PC-3 (cell line): ENCODE measurements around the gene ARNT2. TPM values are rescaled to one million over a fixed set of nuclear protein-coding genes. Genes with fewer than 3 reads are reported as not detected.

ENCODE experiments used
- ATAC-seq: fragments of 200-7000 bp; cut with Tn5 transposase; 2 replicates; pipeline ENCODE4 v1.9.1; 2020; ENCODE audit warnings: mild to moderate bottlenecking, moderate library complexity
- BruUV-seq: library from RNA; stranded (reverse); fragments of 400-500 nt; replicated peaks from 2 replicates; lab custom pipeline; 2021; lab: Mats Ljungman, UMichigan
- CTCF ChIA-PET: fragments of 300-600 bp; sonication (Branson Sonifier 250); formaldehyde crosslinking; loops from one replicate; lab custom pipeline; 2022; ENCODE audit warnings: antibody characterized with exemption; lab: Charles Lee
- POLR2A ChIA-PET: fragments of 300-600 bp; sonication (Branson Sonifier 250); formaldehyde crosslinking; loops from one replicate; lab custom pipeline; 2022; ENCODE audit warnings: antibody characterized with exemption; ENCODE audit not compliant: unreplicated experiment; lab: Charles Lee
- DNase-seq: peaks from one replicate; pipeline ENCODE4 v3.0.0-alpha.2; 2015
- H2AFZ ChIP-seq: fragments of 300-600 bp; sonication (generic); 2 replicates; pipeline ENCODE4 v1.6.0; 2016; ENCODE audit warnings: antibody characterized with exemption, low read length
- H3F3A ChIP-seq: fragments of 300-600 bp; sonication (generic); one replicate; pipeline ENCODE4 v1.6.0; 2017; ENCODE audit warnings: antibody characterized with exemption, low read length, control low read depth, mild to moderate bottlenecking; ENCODE audit not compliant: unreplicated experiment
- H3K27ac ChIP-seq: fragments of 300-600 bp; sonication (generic); 2 replicates; pipeline ENCODE4 v1.5.1; 2016; ENCODE audit warnings: mild to moderate bottlenecking, low read length
- H3K27me3 ChIP-seq: fragments of 300-600 bp; sonication (generic); 2 replicates; pipeline ENCODE4 v1.6.1; 2016; ENCODE audit warnings: low read length, mixed read lengths
- H3K36me3 ChIP-seq: fragments of 300-600 bp; sonication (generic); 2 replicates; pipeline ENCODE4 v1.6.1; 2016; ENCODE audit warnings: low read depth, mixed run types, low read length, mixed read lengths
- H3K4me1 ChIP-seq: fragments of 300-600 bp; sonication (generic); 2 replicates; pipeline ENCODE4 v1.5.1; 2016; ENCODE audit warnings: low read length; ENCODE audit not compliant: insufficient read depth
- H3K4me2 ChIP-seq: fragments of 300-600 bp; sonication (generic); 2 replicates; pipeline ENCODE4 v1.6.0; 2016; ENCODE audit warnings: low read length
- H3K4me3 ChIP-seq: fragments of 300-600 bp; sonication (generic); 2 replicates; pipeline ENCODE4 v1.5.1; 2016; ENCODE audit warnings: mild to moderate bottlenecking, low read length, mixed read lengths
- H3K79me2 ChIP-seq: fragments of 300-600 bp; sonication (generic); 2 replicates; pipeline ENCODE4 v1.6.1; 2017; ENCODE audit warnings: low read length, mixed read lengths
- H3K9ac ChIP-seq: fragments of 300-600 bp; sonication (generic); 2 replicates; pipeline ENCODE4 v1.6.0; 2016; ENCODE audit warnings: mild to moderate bottlenecking, low read length
- H3K9me2 ChIP-seq: fragments of 300-600 bp; sonication (generic); replicated peaks from 2 replicates; pipeline ENCODE4 v1.6.1; 2016; ENCODE audit warnings: mixed run types, low read length, mixed read lengths
- H3K9me3 ChIP-seq: fragments of 300-600 bp; sonication (generic); 2 replicates; pipeline ENCODE4 v1.6.1; 2016; ENCODE audit warnings: low read length, mixed read lengths
- H4K20me1 ChIP-seq: fragments of 300-600 bp; sonication (generic); 2 replicates; pipeline ENCODE4 v1.6.1; 2016; ENCODE audit warnings: low read length, mixed read lengths
- EZH2 ChIP-seq: fragments of 300-600 bp; sonication (generic); IDR thresholded peaks from one replicate; pipeline ENCODE4 v1.6.1; 2017; ENCODE audit warnings: antibody characterized with exemption, mild to moderate bottlenecking, low read length; ENCODE audit not compliant: unreplicated experiment
- EZH2phosphoT487 ChIP-seq: fragments of 300-600 bp; sonication (generic); IDR thresholded peaks from 2 replicates; pipeline ENCODE4 v1.6.1; 2018; ENCODE audit warnings: mild to moderate bottlenecking, antibody characterized with exemption, low read length, borderline replicate concordance
- intact Hi-C: fragments of 100-400 bp; cut with micrococcal nuclease; formaldehyde crosslinking; loops from 2 replicates; pipeline ENCODE4 v1.9.0; 2023
- total RNA-seq: library from RNA; depleted of rRNA; stranded (reverse); fragments of >200 nt; gene quantifications from 2 replicates; pipeline ENCODE4 v1.2.3, GENCODE V29; 2014
- TF ChIP-seq, protein P1 (sequence below): fragments of 300-600 bp; sonication (generic); conservative IDR thresholded peaks from 2 replicates; pipeline ENCODE4 v1.5.1; 2017; ENCODE audit warnings: antibody characterized with exemption, low read depth, mild to moderate bottlenecking, low read length

ARNT2 gene
- total RNA-seq, 1 experiment from 2014 or later: 0.11 TPM

DNA sequence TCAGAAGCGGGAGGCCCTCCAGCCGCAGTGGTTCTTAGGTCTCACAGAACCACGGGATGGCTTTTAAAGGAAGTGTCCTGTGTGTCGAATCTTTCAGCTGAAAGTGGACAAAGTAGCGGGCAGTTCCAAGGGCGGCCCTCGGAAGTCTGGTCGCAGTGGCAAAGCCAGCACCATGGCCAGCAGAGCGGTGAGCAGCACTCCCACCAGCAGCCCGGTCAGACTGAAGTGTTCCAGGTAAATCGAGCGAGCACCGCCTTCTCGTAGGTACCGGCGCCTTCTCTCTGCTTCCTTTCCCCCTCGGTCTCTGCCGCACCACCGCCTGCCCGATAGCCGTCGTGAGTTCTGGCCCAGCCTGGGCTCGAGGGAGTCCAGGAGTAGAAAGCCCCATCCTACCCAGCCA is 187.3 kb downstream of the ARNT2 start:
- CTCF ChIA-PET: no interaction called here
- TF ChIP-seq EZH2 (no peak), EZH2phosphoT487 (no peak)
- TF ChIP-seq, protein P1, sequence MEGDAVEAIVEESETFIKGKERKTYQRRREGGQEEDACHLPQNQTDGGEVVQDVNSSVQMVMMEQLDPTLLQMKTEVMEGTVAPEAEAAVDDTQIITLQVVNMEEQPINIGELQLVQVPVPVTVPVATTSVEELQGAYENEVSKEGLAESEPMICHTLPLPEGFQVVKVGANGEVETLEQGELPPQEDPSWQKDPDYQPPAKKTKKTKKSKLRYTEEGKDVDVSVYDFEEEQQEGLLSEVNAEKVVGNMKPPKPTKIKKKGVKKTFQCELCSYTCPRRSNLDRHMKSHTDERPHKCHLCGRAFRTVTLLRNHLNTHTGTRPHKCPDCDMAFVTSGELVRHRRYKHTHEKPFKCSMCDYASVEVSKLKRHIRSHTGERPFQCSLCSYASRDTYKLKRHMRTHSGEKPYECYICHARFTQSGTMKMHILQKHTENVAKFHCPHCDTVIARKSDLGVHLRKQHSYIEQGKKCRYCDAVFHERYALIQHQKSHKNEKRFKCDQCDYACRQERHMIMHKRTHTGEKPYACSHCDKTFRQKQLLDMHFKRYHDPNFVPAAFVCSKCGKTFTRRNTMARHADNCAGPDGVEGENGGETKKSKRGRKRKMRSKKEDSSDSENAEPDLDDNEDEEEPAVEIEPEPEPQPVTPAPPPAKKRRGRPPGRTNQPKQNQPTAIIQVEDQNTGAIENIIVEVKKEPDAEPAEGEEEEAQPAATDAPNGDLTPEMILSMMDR: no peak
- H3K27me3 ChIP-seq: no peaks in the 10 kb centered on the region
- DNase-seq (no peak), ATAC-seq (no peak)
- no peaks in the 10 kb centered on the region for H3K36me3 ChIP-seq
- BruUV-seq: no TSS peak
- H3K4me1 ChIP-seq: peaks cover 45% of the 10 kb centered on the region
- no peaks in the 10 kb centered on the region for H3K9me3 ChIP-seq
- no peaks in the 10 kb centered on the region for H4K20me1 ChIP-seq
- intact Hi-C loops: loop anchor here (10.0 kb wide), 1 partner anchor 383 kb away; no protein-coding TSS in a partner anchor
- no peak overlapping the region for H3K4me3 ChIP-seq
- no peak overlapping the region for H3K9ac ChIP-seq
- no peaks in the 10 kb centered on the region for H3K9me2 ChIP-seq
- H2AFZ ChIP-seq: no peak overlapping the region
- POLR2A ChIA-PET: no interaction called here
- H3K27ac ChIP-seq: no peak overlapping the region
- H3F3A ChIP-seq: no peaks in the 10 kb centered on the region
- H3K4me2 ChIP-seq: no peak overlapping the region
- H3K79me2 ChIP-seq: no peaks in the 10 kb centered on the region

DNA sequence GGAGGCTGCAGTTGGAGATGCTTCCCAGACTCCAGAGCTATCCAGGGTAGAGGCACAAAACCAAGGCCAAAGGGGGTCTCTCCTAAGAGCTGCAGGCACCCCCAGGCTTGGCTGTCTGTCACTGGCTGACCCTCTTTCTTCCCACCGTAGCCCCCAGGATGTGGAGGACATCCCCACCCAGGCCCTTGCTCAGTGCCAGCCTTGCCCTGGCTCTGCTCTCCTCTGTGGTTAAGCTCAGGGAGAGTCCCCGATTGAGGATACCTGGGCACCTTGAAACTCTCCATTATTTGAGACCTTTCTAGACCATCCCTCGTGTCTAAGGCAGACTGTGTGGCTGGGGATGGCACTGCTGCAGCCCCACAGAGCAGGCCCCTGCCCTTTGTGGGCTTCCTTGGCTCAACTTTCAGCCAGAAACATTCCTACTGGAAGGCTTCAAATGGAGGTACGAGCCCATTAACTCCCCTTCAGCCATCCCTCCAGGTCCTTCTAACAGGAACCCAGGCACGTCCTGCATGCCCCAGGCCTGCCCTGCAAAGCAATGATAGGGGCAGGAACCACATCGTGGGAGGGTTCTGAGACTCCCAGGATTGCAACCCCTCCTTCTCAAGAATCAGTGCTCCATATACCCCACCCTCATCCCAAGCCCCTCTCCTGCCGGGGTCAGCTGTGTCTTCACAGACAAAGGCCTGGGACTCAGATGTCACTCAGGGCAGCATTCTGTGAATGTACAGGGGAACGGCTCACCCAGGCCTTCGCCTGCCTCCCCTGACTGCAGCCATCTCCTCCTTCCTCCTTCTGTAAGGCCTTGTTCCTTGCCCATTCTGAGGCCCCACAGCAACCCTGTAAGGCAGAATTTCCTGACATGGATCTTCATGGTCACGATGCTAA is 188.0 kb downstream of the ARNT2 start:
- ChIA-PET CTCF (no interaction called here), POLR2A (no interaction called here)
- Histone ChIP-seq H3K4me1 (peaks cover 45% of the 10 kb centered on the region), H3F3A (no peaks in the 10 kb centered on the region), H3K4me2 (no peak overlapping the region), H3K27ac (no peak overlapping the region), H3K27me3 (no peaks in the 10 kb centered on the region), H3K9me3 (no peaks in the 10 kb centered on the region), H4K20me1 (no peaks in the 10 kb centered on the region), H3K36me3 (no peaks in the 10 kb centered on the region), H2AFZ (no peak overlapping the region), H3K4me3 (no peak overlapping the region), H3K9me2 (no peaks in the 10 kb centered on the region), H3K79me2 (no peaks in the 10 kb centered on the region), H3K9ac (no peak overlapping the region)
- intact Hi-C loops: loop anchor here (10.0 kb wide), 1 partner anchor 383 kb away; no protein-coding TSS in a partner anchor
- TF ChIP-seq EZH2 (no peak), EZH2phosphoT487 (no peak)
- TF ChIP-seq, protein P1: no peak
- BruUV-seq: no TSS peak
- DNase-seq (no peak), ATAC-seq (no peak)

DNA sequence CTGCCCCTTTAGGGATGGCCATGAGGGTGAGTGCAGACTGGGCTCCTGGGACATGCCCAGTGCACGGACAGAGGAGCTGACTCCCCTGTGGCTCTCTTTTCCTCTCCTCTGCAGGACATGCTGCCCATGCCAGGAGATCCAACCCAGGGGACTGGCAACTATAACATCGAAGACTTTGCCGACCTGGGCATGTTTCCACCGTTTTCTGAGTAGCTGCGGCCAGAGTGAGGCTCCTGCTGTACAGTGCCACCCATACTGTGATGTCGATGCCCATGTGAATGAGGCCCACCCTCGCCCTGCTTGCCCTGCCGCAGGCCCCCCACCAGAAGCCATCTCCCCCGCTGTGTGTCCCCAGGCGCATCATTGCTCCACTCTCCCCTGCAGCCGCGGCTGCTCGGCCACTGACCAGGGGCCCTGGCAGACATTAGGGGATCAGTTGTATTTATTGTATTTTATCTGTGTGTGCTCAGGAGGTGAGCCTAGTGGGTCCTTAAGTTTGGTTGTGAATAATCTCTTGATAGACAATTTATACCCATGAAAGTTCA is 189.4 kb downstream of the ARNT2 start:
- Histone ChIP-seq H3F3A (no peaks in the 10 kb centered on the region), H3K4me2 (no peak overlapping the region), H3K9me2 (no peaks in the 10 kb centered on the region), H3K36me3 (no peaks in the 10 kb centered on the region), H3K9ac (no peak overlapping the region), H3K4me1 (peaks cover 39% of the 10 kb centered on the region), H3K79me2 (no peaks in the 10 kb centered on the region), H2AFZ (no peak overlapping the region), H3K27me3 (no peaks in the 10 kb centered on the region), H3K9me3 (no peaks in the 10 kb centered on the region), H4K20me1 (no peaks in the 10 kb centered on the region), H3K27ac (no peak overlapping the region), H3K4me3 (no peak overlapping the region)
- DNase-seq: no peak
- intact Hi-C loops: loop anchor here (10.0 kb wide), 1 partner anchor 381 kb away; no protein-coding TSS in a partner anchor
- POLR2A ChIA-PET: no interaction called here
- TF ChIP-seq, protein P1: no peak
- TF ChIP-seq EZH2: no peak
- TF ChIP-seq EZH2phosphoT487: no peak
- CTCF ChIA-PET: no interaction called here
- BruUV-seq: no TSS peak
- ATAC-seq: no peak
